Smooth muscle cell (in vitro differentiated cells): Measurements from ENCODE around the gene SLC6A3. TPM values are rescaled to one million over a fixed set of nuclear protein-coding genes. Genes with fewer than 3 reads are reported as not detected.

Experiments used
- DNase-seq: peaks from one replicate; lab custom pipeline; 2025; ENCODE audit not compliant: unreplicated experiment; lab: John Stamatoyannopoulos, UW
- H2AFZ ChIP-seq: fragments of 200-600 bp; sonication (generic); 2 replicates; pipeline ENCODE4 v1.6.0; 2016; ENCODE audit warnings: antibody characterized with exemption, low read depth, mild to moderate bottlenecking
- H3F3A ChIP-seq: fragments of 200-600 bp; sonication (generic); 2 replicates; pipeline ENCODE4 v1.6.0; 2017; ENCODE audit warnings: antibody characterized with exemption, low read depth
- H3K27ac ChIP-seq: fragments of 200-600 bp; sonication (generic); 2 replicates; pipeline ENCODE4 v1.5.1; 2016; ENCODE audit warnings: low read depth, mild to moderate bottlenecking
- H3K27me3 ChIP-seq: fragments of 200-600 bp; sonication (generic); 2 replicates; pipeline ENCODE4 v1.6.1; 2016; ENCODE audit warnings: low read depth, mild to moderate bottlenecking
- H3K36me3 ChIP-seq: fragments of 200-600 bp; sonication (generic); 2 replicates; pipeline ENCODE4 v1.5.1; 2016; ENCODE audit warnings: low read depth
- H3K4me1 ChIP-seq: fragments of 200-600 bp; sonication (generic); 2 replicates; pipeline ENCODE4 v1.5.1; 2016; ENCODE audit warnings: low read depth
- H3K4me2 ChIP-seq: fragments of 200-600 bp; sonication (generic); 2 replicates; pipeline ENCODE4 v1.6.0; 2016; ENCODE audit warnings: mild to moderate bottlenecking
- H3K4me3 ChIP-seq: fragments of 200-600 bp; sonication (generic); 2 replicates; pipeline ENCODE4 v1.5.1; 2016; ENCODE audit warnings: mild to moderate bottlenecking
- H3K79me2 ChIP-seq: fragments of 200-600 bp; sonication (generic); 2 replicates; pipeline ENCODE4 v1.6.0; 2016; ENCODE audit warnings: low read depth, mild to moderate bottlenecking
- H3K9ac ChIP-seq: fragments of 200-600 bp; sonication (generic); 2 replicates; pipeline ENCODE4 v1.6.0; 2016; ENCODE audit warnings: low read depth
- H3K9me3 ChIP-seq: fragments of 200-600 bp; sonication (generic); replicated peaks from 2 replicates; pipeline ENCODE4 v1.5.1; 2016; ENCODE audit warnings: low read depth
- H4K20me1 ChIP-seq: fragments of 200-600 bp; sonication (generic); 2 replicates; pipeline ENCODE4 v1.6.0; 2016; ENCODE audit warnings: low read depth
- CTCF ChIP-seq: fragments of 200-600 bp; sonication (generic); IDR thresholded peaks from 2 replicates; pipeline ENCODE4 v1.5.1; 2017; ENCODE audit warnings: borderline replicate concordance, mild to moderate bottlenecking, antibody characterized with exemption; ENCODE audit not compliant: insufficient read depth, poor library complexity, severe bottlenecking
- WGBS: methylation state at CpG from one replicate; pipeline ENCODE4 v1.1.7; 2016; ENCODE audit warnings: low lambda C conversion rate; 5-methylcytosine and 5-hydroxymethylcytosine counted together
- polyA plus RNA-seq: library from polyadenylated mRNA; unstranded; fragments of >200 nt; fragmentation: Nextera tagmentation; extraction: Ambion mirVana; gene quantifications from 2 replicates; pipeline ENCODE4 v1.2.1, GENCODE V29; 2016
- total RNA-seq: library from RNA; depleted of rRNA; stranded (reverse); fragments of >200 nt; gene quantifications from 2 replicates; pipeline ENCODE4 v1.2.3, GENCODE V29; 2014

Gene SLC6A3
- total and polyA plus RNA-seq, 2 experiments from 2014 or later = not detected

GRCh38 chr5:1439388-1440097 lies 5.7 kb downstream of the SLC6A3 start:
- Histone ChIP-seq H3K27ac (no peak overlapping the region), H3F3A (no peaks in the 10 kb centered on the region), H3K9me3 (no peaks in the 10 kb centered on the region), H4K20me1 (no peaks in the 10 kb centered on the region), H3K36me3 (no peaks in the 10 kb centered on the region), H2AFZ (no peak overlapping the region), H3K4me2 (no peak overlapping the region), H3K4me3 (no peak overlapping the region), H3K79me2 (no peaks in the 10 kb centered on the region), H3K27me3 (peaks cover 35% of the 10 kb centered on the region), H3K4me1 (peaks cover under 1% of the 10 kb centered on the region), H3K9ac (no peak overlapping the region)
- DNase-seq = no peak
- TF ChIP-seq CTCF = no peak
- WGBS = 89% methylated on average over 15 of the region's 15 CpGs

- 96% methylated on average over 21 of the region's 21 CpGs for WGBS
- no peak for TF ChIP-seq CTCF
Measured at GRCh38 chr5:1438871-1439270, 6.4 kb downstream of the SLC6A3 start.

GRCh38 chr5:1437876-1438559 lies 7.2 kb downstream of the SLC6A3 start:
- no peak overlapping the region for H2AFZ ChIP-seq
- H3K27ac ChIP-seq = no peak overlapping the region
- no peaks in the 10 kb centered on the region for H3F3A ChIP-seq
- H3K4me3 ChIP-seq = no peak overlapping the region
- no peak for TF ChIP-seq CTCF
- peaks cover 19% of the 10 kb centered on the region for H3K27me3 ChIP-seq
- H3K4me1 ChIP-seq = no peaks in the 10 kb centered on the region
- WGBS = 94% methylated on average over 25 of the region's 25 CpGs
- no peaks in the 10 kb centered on the region for H3K36me3 ChIP-seq
- H4K20me1 ChIP-seq = no peaks in the 10 kb centered on the region
- no peak overlapping the region for H3K9ac ChIP-seq
- H3K4me2 ChIP-seq = no peak overlapping the region
- no peaks in the 10 kb centered on the region for H3K9me3 ChIP-seq
- no peaks in the 10 kb centered on the region for H3K79me2 ChIP-seq
- DNase-seq = no peak

More at GRCh38 chr5:1438871-1439270, 6.4 kb downstream of the SLC6A3 start:
- Histone ChIP-seq H2AFZ (no peak overlapping the region), H3K79me2 (no peaks in the 10 kb centered on the region), H3F3A (no peaks in the 10 kb centered on the region), H3K9ac (no peak overlapping the region), H3K9me3 (no peaks in the 10 kb centered on the region), H4K20me1 (no peaks in the 10 kb centered on the region), H3K4me1 (no peaks in the 10 kb centered on the region), H3K27ac (no peak overlapping the region), H3K4me2 (no peak overlapping the region), H3K27me3 (peaks cover 28% of the 10 kb centered on the region), H3K4me3 (no peak overlapping the region), H3K36me3 (no peaks in the 10 kb centered on the region)
- no peak for DNase-seq
